Measurements from ENCODE around the gene TNS3.
"Not testable (repeated sequence)": the region's sequence is repeated elsewhere in the genome, so short reads cannot be mapped to it uniquely, and the experiment has no call there.

TNS3 gene

GRCh38 chr7:47542051-47542450 lies 39.9 kb downstream of the TNS3 start:
- no peak for DNase-seq (ENCODE audit: low read depth, low spot score)

GRCh38 chr7:47541485-47541884 lies 40.4 kb downstream of the TNS3 start:
- DNase-seq (ENCODE audit: low read depth, low spot score): not testable (repeated sequence)

- DNase-seq (ENCODE audit: low read depth, low spot score): no peak
These were observed 41.2 kb downstream of the TNS3 start for GRCh38 chr7:47540387-47541350.

GRCh38 chr7:47540053-47540386 lies 41.9 kb downstream of the TNS3 start:
- DNase-seq (ENCODE audit: low read depth, low spot score): no peak

- peak; percentile 44 for DNase-seq (ENCODE audit: low read depth, low spot score)
These were observed 42.4 kb downstream of the TNS3 start for GRCh38 chr7:47539398-47540052.

- DNase-seq (ENCODE audit: low read depth, low spot score): no peak
These were observed 43.0 kb downstream of the TNS3 start for GRCh38 chr7:47538846-47539311.

GRCh38 chr7:47537716-47538675 lies 43.9 kb downstream of the TNS3 start:
- no peak for DNase-seq (ENCODE audit: low read depth, low spot score)

GRCh38 chr7:47536661-47537611 lies 45.0 kb downstream of the TNS3 start:
- peak; percentile 86 for DNase-seq (ENCODE audit: low read depth, low spot score)

GRCh38 chr7:47535704-47536628 lies 45.9 kb downstream of the TNS3 start:
- peak; percentile 40 for DNase-seq (ENCODE audit: low read depth, low spot score)

- peak; percentile 46 for DNase-seq (ENCODE audit: low read depth, low spot score)
These were observed 46.7 kb downstream of the TNS3 start for GRCh38 chr7:47535035-47535703.

- peak; percentile 69 for DNase-seq (ENCODE audit: low read depth, low spot score)
These were observed 47.4 kb downstream of the TNS3 start for GRCh38 chr7:47534322-47535034.

- no peak for DNase-seq (ENCODE audit: low read depth, low spot score)
These were observed 50.1 kb downstream of the TNS3 start for GRCh38 chr7:47531584-47532492.

GRCh38 chr7:47529826-47530555 lies 51.9 kb downstream of the TNS3 start:
- DNase-seq (ENCODE audit: low read depth, low spot score): no peak

GRCh38 chr7:47529405-47529804 lies 52.5 kb downstream of the TNS3 start:
- DNase-seq (ENCODE audit: low read depth, low spot score): no peak

- DNase-seq (ENCODE audit: low read depth, low spot score): no peak
These were observed 53.4 kb downstream of the TNS3 start for GRCh38 chr7:47528471-47528870.

GRCh38 chr7:47526466-47526865 lies 55.4 kb downstream of the TNS3 start:
- no peak for DNase-seq (ENCODE audit: low read depth, low spot score)

All from astrocyte of the hippocampus (primary cell).